Mucosa of rectum (tissue), 2 donors: ENCODE measurements around the gene ADARB2.

Experiments used
- H3K27ac ChIP-seq, 2 donors: one replicate each; pipeline ENCODE4 v1.7.0; 2013; ENCODE audit warnings: inconsistent platforms in 2 of 2, low read depth in 2 of 2, low read length in 2 of 2
- H3K27me3 ChIP-seq, 2 donors: one replicate each; pipeline ENCODE4 v1.7.0; 2013; ENCODE audit warnings: low read length in 2 of 2; ENCODE audit not compliant: control insufficient read depth in 2 of 2, insufficient read depth in 2 of 2
- H3K36me3 ChIP-seq, 2 donors: one replicate each; pipeline ENCODE4 v1.7.0; 2013; ENCODE audit warnings: low read length in 2 of 2; ENCODE audit not compliant: control insufficient read depth in 2 of 2, insufficient read depth in 2 of 2
- H3K4me1 ChIP-seq, 2 donors: one replicate each; pipeline ENCODE4 v1.7.0; 2013; ENCODE audit warnings: low read length in 2 of 2, mild to moderate bottlenecking in 1 of 2; ENCODE audit not compliant: control insufficient read depth in 2 of 2, insufficient read depth in 2 of 2
- H3K4me3 ChIP-seq, 2 donors: one replicate each; pipeline ENCODE4 v1.7.0; 2013; ENCODE audit warnings: low read length in 2 of 2
- H3K9ac ChIP-seq, 2 donors: one replicate each; pipeline ENCODE4 v1.7.0; 2013; ENCODE audit warnings: low read length in 2 of 2, low read depth in 1 of 2, mild to moderate bottlenecking in 1 of 2
- H3K9me3 ChIP-seq, 2 donors: one replicate each; pipeline ENCODE4 v1.7.0; 2013; ENCODE audit warnings: low read length in 2 of 2; ENCODE audit not compliant: control insufficient read depth in 2 of 2
- donor health status: healthy.
- donor health status: Normal muscosa, but diverticular disease.

Gene ADARB2

DNA sequence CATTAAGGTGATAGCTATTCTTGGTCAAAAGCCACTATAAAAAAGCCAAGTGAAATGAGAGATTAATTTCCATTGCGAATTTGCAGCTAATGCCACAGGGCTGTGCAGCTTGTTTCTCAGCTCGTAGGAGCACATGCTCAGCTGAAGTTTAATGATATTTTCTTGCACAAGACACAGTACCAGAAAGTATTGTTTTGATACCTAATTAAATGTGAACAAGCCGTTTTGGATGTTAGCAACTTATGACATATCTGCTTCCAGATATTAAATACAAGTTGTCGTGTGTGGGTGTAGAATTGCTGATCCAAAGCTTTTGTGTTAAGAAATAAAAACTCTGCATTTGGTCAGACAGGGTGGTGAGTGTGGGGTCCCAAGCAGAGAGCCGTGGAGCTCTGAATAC is 47.2 kb downstream of the ADARB2 start:
- H3K36me3 ChIP-seq: no peaks in the 10 kb centered on the region
- no peak overlapping the region for H3K27ac ChIP-seq
- no peaks in the 10 kb centered on the region for H3K4me1 ChIP-seq
- no peaks in the 10 kb centered on the region for H3K9me3 ChIP-seq
- H3K27me3 ChIP-seq: no peaks in the 10 kb centered on the region
- no peak overlapping the region for H3K9ac ChIP-seq
- H3K4me3 ChIP-seq: no peak overlapping the region

GRCh38 chr10:1688531-1688930 is 48.8 kb downstream of the ADARB2 start:
- Histone ChIP-seq H3K9me3 (no peaks in the 10 kb centered on the region), H3K36me3 (no peaks in the 10 kb centered on the region), H3K9ac (no peak overlapping the region), H3K4me1 (no peaks in the 10 kb centered on the region), H3K27me3 (no peaks in the 10 kb centered on the region), H3K4me3 (no peak overlapping the region), H3K27ac (no peak overlapping the region)

GRCh38 chr10:1687623-1688150 is 49.6 kb downstream of the ADARB2 start:
- no peaks in the 10 kb centered on the region for H3K27me3 ChIP-seq
- no peaks in the 10 kb centered on the region for H3K9me3 ChIP-seq
- no peak overlapping the region for H3K27ac ChIP-seq
- no peaks in the 10 kb centered on the region for H3K4me1 ChIP-seq
- H3K36me3 ChIP-seq: no peaks in the 10 kb centered on the region
- no peak overlapping the region for H3K9ac ChIP-seq
- H3K4me3 ChIP-seq: no peak overlapping the region

GRCh38 chr10:1687190-1687589 is 50.1 kb downstream of the ADARB2 start:
- no peak overlapping the region for H3K27ac ChIP-seq
- no peaks in the 10 kb centered on the region for H3K4me1 ChIP-seq
- no peak overlapping the region for H3K9ac ChIP-seq
- no peak overlapping the region for H3K4me3 ChIP-seq
- no peaks in the 10 kb centered on the region for H3K9me3 ChIP-seq
- H3K27me3 ChIP-seq: no peaks in the 10 kb centered on the region
- no peaks in the 10 kb centered on the region for H3K36me3 ChIP-seq

DNA sequence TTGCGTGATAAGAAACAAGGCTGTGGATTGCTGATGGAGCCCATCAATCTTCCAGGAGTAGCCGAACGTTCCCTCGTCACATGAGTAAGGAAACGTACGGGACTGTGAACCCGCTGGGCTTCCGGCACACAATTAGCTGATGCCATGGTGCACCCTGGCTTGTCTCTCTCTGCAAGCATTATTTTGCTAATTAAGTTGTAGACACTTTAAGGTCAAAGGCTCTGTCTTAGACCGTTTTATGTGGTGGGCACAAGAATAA is 50.9 kb downstream of the ADARB2 start:
- H3K9ac ChIP-seq: no peak overlapping the region
- no peak overlapping the region for H3K4me3 ChIP-seq
- H3K36me3 ChIP-seq: no peaks in the 10 kb centered on the region
- no peaks in the 10 kb centered on the region for H3K9me3 ChIP-seq
- H3K4me1 ChIP-seq: no peaks in the 10 kb centered on the region
- no peaks in the 10 kb centered on the region for H3K27me3 ChIP-seq
- no peak overlapping the region for H3K27ac ChIP-seq

DNA sequence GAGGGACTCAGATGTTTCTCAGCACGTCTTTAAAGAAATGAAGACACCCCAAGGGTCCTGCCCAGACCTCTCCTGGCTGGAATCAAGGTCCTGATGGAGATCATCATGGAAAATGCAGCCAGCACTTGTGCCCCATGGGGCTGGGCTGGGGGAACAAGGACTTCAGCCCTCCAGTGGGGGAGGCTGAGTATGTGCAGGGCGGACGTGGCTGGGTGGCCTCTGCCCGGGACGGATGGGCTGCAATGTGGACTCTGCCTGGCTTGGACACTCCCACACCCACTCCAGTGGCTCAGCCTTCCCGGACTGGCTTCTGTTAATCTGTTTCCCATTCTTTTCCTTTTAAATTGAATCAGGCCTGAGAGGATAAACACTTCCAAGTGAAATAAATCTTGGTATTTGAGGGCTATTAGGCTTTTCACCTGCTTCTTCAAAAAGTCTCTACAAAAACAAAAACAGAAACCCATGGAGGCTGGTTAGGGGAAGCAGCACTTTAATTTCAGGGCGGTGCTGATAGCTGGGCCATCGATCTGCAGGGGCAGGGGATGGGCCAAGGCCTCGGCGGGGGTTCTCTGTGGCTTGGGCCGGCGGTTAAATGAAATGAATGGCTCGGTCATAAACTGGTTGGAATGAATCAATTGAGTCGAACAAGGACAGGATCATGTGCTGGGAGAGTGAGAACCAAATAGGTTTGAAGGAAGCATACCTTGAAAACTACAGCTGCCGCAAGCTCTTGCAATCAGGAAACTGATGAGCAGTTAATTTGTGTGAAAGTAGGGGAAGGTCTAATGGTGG is 51.4 kb downstream of the ADARB2 start:
- Histone ChIP-seq H3K36me3 (no peaks in the 10 kb centered on the region), H3K27me3 (no peaks in the 10 kb centered on the region), H3K9ac (no peak overlapping the region), H3K4me3 (no peak overlapping the region), H3K4me1 (no peaks in the 10 kb centered on the region), H3K27ac (no peak overlapping the region), H3K9me3 (no peaks in the 10 kb centered on the region)

GRCh38 chr10:1684991-1685390 is 52.3 kb downstream of the ADARB2 start:
- Histone ChIP-seq H3K27ac (no peak overlapping the region), H3K27me3 (no peaks in the 10 kb centered on the region), H3K36me3 (no peaks in the 10 kb centered on the region), H3K4me3 (no peak overlapping the region), H3K9me3 (no peaks in the 10 kb centered on the region), H3K9ac (no peak overlapping the region), H3K4me1 (no peaks in the 10 kb centered on the region)

GRCh38 chr10:1683649-1684048 is 53.7 kb downstream of the ADARB2 start:
- no peak overlapping the region for H3K27ac ChIP-seq
- H3K27me3 ChIP-seq: no peaks in the 10 kb centered on the region
- no peaks in the 10 kb centered on the region for H3K4me1 ChIP-seq
- H3K36me3 ChIP-seq: no peaks in the 10 kb centered on the region
- no peak overlapping the region for H3K9ac ChIP-seq
- no peak overlapping the region for H3K4me3 ChIP-seq
- H3K9me3 ChIP-seq: no peaks in the 10 kb centered on the region

DNA sequence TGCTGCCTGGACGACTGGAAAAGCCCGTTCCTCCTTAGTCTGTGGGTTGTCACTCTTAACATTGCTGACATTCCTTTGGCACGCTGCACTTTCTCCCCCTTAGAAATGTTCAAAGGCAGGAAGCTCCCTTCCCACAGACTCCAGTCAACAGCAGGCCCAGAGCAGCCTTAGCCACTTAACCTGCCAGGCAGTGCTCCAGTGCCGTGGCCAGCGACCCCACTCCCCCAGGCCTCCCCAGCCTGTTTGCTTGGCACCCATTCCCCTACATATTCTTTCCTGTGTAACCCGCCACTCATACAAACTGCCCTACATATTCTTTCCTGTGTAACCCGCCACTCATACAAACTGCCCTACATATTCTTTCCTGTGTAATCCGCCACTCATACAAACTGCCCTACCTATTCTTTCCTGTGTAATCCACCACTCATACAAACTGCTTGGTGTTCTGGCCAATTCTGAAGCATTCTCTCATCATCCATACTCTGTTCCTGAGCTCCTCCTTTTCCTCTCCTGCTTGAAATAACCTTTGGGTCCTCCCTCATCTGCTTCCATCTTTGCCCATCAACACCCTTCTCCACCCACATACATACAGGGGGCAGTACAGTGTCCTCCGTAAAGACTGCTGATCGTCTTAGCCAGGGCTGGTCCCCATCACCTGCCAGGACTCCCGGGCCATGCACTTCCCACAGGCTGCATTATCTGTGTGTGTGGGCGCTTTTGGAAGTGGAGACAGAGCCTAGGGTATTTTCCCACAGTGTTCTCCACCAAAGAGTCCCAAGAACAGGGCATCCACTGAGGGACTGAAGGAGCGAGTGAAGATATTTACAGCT is 57.3 kb downstream of the ADARB2 start:
- H3K27ac ChIP-seq: no peak overlapping the region
- no peaks in the 10 kb centered on the region for H3K36me3 ChIP-seq
- H3K4me1 ChIP-seq: no peaks in the 10 kb centered on the region
- H3K9me3 ChIP-seq: no peaks in the 10 kb centered on the region
- H3K4me3 ChIP-seq: no peak overlapping the region
- no peak overlapping the region for H3K9ac ChIP-seq
- peaks cover 0 to 1% of the 10 kb centered on the region in 2 donors for H3K27me3 ChIP-seq

DNA sequence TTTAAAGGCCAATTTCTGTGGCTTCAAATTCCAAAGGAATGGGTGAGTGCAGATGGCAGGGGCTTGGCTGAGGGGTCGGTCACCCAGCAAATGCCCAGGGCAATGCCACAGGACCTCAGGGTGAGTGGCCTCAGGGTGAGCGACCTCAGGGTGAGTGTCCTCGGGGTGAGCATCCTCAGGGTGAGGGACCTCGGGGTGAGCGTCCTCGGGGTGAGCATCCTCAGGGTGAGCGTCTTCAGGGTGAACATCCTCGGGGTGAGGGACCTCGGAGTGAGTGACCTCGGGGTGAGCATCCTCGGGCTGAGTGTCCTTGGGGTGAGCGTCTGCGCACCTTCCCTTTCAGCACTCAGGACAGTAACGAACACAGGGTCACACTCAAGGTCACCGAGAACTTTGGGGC is 59.2 kb downstream of the ADARB2 start:
- H3K27ac ChIP-seq: no peak overlapping the region
- H3K9me3 ChIP-seq: no peaks in the 10 kb centered on the region
- peaks cover 0 to 1% of the 10 kb centered on the region in 2 donors for H3K27me3 ChIP-seq
- H3K4me3 ChIP-seq: no peak overlapping the region
- H3K36me3 ChIP-seq: no peaks in the 10 kb centered on the region
- no peak overlapping the region for H3K9ac ChIP-seq
- no peaks in the 10 kb centered on the region for H3K4me1 ChIP-seq
